Fibroblast of lung (primary cell): ENCODE measurements around the gene SUGCT. TPM values are rescaled to one million over a fixed set of nuclear protein-coding genes. Genes with fewer than 3 reads are reported as not detected.

ENCODE experiments used
- DNase-seq, 2 donors: peaks; one replicate each; pipeline versions ENCODE4 v3.0.0 to v3.0.0-alpha.2; 2010; ENCODE audit warnings: low read depth in 2 of 2
- H2AFZ ChIP-seq: 2 replicates; pipeline ENCODE4 v1.5.1; 2012; ENCODE audit warnings: low read length, control low read depth, inconsistent platforms
- H3K27ac ChIP-seq: 2 replicates; pipeline ENCODE4 v1.5.1; 2011; ENCODE audit warnings: low read length, control low read depth; ENCODE audit not compliant: insufficient read depth
- H3K27me3 ChIP-seq: 2 replicates; pipeline ENCODE4 v1.5.1; 2011; ENCODE audit warnings: mild to moderate bottlenecking, low read length; ENCODE audit not compliant: control insufficient read depth, insufficient read depth
- H3K36me3 ChIP-seq: 2 replicates; pipeline ENCODE4 v1.5.1; 2011; ENCODE audit warnings: low read length; ENCODE audit not compliant: control insufficient read depth, insufficient read depth
- H3K4me1 ChIP-seq: 2 replicates; pipeline ENCODE4 v1.5.1; 2011; ENCODE audit warnings: low read length; ENCODE audit not compliant: control insufficient read depth, insufficient read depth; ENCODE audit errors: extremely low read depth
- H3K4me2 ChIP-seq: 2 replicates; pipeline ENCODE4 v1.5.1; 2011; ENCODE audit warnings: low read length, control low read depth; ENCODE audit not compliant: insufficient read depth; ENCODE audit errors: extremely low read depth
- H3K4me3 ChIP-seq, 4 experiments: fragments of 200-600 bp in 1 of 4; sonication (generic) in 1 of 4; replicated peaks in 1 of 4; 2 replicates each; pipeline ENCODE4 v1.5.1; 2011 to 2016; ENCODE audit warnings: low read length in 4 of 4, low read depth in 3 of 4, mild to moderate bottlenecking in 3 of 4, control low read depth in 2 of 4, inconsistent platforms in 1 of 4, mixed read lengths in 1 of 4; ENCODE audit not compliant: insufficient read depth in 1 of 4; ENCODE audit errors: control extremely low read depth in 1 of 4
- H3K79me2 ChIP-seq: 2 replicates; pipeline ENCODE4 v1.5.1; 2012; ENCODE audit warnings: mild to moderate bottlenecking, low read length, inconsistent platforms; ENCODE audit not compliant: control insufficient read depth, insufficient read depth
- H3K9ac ChIP-seq: 2 replicates; pipeline ENCODE4 v1.5.1; 2011; ENCODE audit warnings: mild to moderate bottlenecking, low read length, control low read depth; ENCODE audit not compliant: insufficient read depth
- H3K9me3 ChIP-seq: 2 replicates; pipeline ENCODE4 v1.5.1; 2012; ENCODE audit warnings: low read depth, low read length; ENCODE audit not compliant: control insufficient read depth, insufficient read depth
- H4K20me1 ChIP-seq: 2 replicates; pipeline ENCODE4 v1.5.1; 2011; ENCODE audit warnings: low read length; ENCODE audit not compliant: control insufficient read depth, insufficient read depth; ENCODE audit errors: extremely low read depth
- EZH2 ChIP-seq: IDR thresholded peaks from 2 replicates; pipeline ENCODE4 v1.5.1; 2012; ENCODE audit warnings: low read length, control low read depth, mild to moderate bottlenecking; ENCODE audit errors: missing control alignments
- polyA plus RNA-seq, 2 donors: library from polyadenylated mRNA; depleted of rRNA in 1 of 2; stranded (reverse) in 1 of 2; unstranded in 1 of 2; fragments of >200 nt; gene quantifications; 2 replicates each; pipeline ENCODE4 v1.2.1, GENCODE V29; 2011 to 2012; ENCODE audit warnings: missing spikeins in 1 of 2
- total RNA-seq: library from RNA; depleted of rRNA; stranded (reverse); fragments of >200 nt; gene quantifications from 2 replicates; pipeline ENCODE4 v1.2.1, GENCODE V29; 2014
- TF ChIP-seq, protein P1 (sequence below), 2 donors: IDR thresholded peaks in 1 of 2; conservative IDR thresholded peaks in 1 of 2; 1 replicate in 1 of 2; 2 replicates in 1 of 2; pipeline ENCODE4 v1.5.1; 2011 to 2012; ENCODE audit warnings: low read length in 2 of 2, control low read depth in 1 of 2, inconsistent platforms in 1 of 2, low read depth in 1 of 2, mild to moderate bottlenecking in 1 of 2

The SUGCT gene
- total and polyA plus RNA-seq, 2 donors (not counting 1 experiment from before 2014, with no cell fraction given): 8.4 to 16.5 TPM

DNA sequence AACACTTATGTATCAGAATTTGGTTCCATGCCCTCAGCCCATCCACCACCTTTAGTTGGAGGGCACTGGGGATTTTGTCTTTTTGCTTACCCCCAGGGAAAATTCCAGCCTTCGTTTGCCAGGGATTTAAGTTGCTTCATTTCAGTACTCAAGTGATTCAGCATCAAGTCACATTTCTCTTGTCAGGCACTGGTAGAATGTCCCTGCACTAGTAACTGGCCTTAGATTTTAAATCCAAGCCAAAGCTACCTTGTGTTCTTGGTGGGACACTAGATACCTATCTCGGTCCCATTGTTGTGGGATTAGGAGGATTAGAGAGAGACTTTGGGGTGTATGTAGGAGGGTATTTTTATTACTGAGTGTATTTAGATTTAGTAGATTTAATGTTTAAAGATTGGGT is 613.1 kb downstream of the SUGCT start:
- Histone ChIP-seq H3K4me2 (no peak overlapping the region), H3K79me2 (no peaks in the 10 kb centered on the region), H3K36me3 (no peaks in the 10 kb centered on the region), H3K9me3 (no peaks in the 10 kb centered on the region), H2AFZ (no peak overlapping the region), H3K27me3 (no peaks in the 10 kb centered on the region), H3K27ac (no peak overlapping the region), H3K4me3 (no peak overlapping the region), H3K9ac (no peak overlapping the region), H4K20me1 (no peaks in the 10 kb centered on the region), H3K4me1 (no peaks in the 10 kb centered on the region)
- peak in 1 of 2 donors; percentile 19 for DNase-seq
- TF ChIP-seq EZH2: no peak
- TF ChIP-seq, protein P1, sequence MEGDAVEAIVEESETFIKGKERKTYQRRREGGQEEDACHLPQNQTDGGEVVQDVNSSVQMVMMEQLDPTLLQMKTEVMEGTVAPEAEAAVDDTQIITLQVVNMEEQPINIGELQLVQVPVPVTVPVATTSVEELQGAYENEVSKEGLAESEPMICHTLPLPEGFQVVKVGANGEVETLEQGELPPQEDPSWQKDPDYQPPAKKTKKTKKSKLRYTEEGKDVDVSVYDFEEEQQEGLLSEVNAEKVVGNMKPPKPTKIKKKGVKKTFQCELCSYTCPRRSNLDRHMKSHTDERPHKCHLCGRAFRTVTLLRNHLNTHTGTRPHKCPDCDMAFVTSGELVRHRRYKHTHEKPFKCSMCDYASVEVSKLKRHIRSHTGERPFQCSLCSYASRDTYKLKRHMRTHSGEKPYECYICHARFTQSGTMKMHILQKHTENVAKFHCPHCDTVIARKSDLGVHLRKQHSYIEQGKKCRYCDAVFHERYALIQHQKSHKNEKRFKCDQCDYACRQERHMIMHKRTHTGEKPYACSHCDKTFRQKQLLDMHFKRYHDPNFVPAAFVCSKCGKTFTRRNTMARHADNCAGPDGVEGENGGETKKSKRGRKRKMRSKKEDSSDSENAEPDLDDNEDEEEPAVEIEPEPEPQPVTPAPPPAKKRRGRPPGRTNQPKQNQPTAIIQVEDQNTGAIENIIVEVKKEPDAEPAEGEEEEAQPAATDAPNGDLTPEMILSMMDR (conservative IDR thresholded peaks at IDR 0.05 in 1 of 2, IDR thresholded peaks at IDR 0.05 in 1 of 2; ENCODE audit: low read depth in 1 of 2, low read length in 2 of 2): no peak

DNA sequence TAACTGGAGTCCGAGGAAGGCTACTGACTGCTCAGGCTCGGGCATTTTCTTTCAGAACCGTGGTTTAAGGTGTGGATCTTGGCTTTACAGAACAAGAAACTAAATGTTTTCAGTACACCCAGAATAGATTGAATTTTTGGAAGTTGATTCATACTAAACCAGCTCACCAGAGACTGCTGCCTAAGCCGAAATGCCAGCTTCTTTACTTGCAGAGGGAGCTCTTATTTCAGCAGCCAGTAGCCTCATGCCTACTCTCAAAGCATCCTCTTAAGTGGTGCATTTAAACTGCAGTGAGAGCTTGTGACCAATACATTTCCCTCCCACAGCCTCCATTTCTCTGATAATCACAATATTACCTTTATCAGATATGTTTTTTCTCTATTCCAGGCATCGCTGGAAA is 615.1 kb downstream of the SUGCT start:
- no peaks in the 10 kb centered on the region for H3K36me3 ChIP-seq
- no peak overlapping the region for H3K27ac ChIP-seq
- no peaks in the 10 kb centered on the region for H3K9me3 ChIP-seq
- H3K79me2 ChIP-seq: no peaks in the 10 kb centered on the region
- H3K9ac ChIP-seq: no peak overlapping the region
- peak; percentile 12 to 77 for DNase-seq
- H2AFZ ChIP-seq: no peak overlapping the region
- no peak for TF ChIP-seq EZH2
- TF ChIP-seq, protein P1 (conservative IDR thresholded peaks at IDR 0.05 in 1 of 2, IDR thresholded peaks at IDR 0.05 in 1 of 2; ENCODE audit: low read depth in 1 of 2, low read length in 2 of 2): no peak
- no peaks in the 10 kb centered on the region for H3K4me1 ChIP-seq
- H4K20me1 ChIP-seq: no peaks in the 10 kb centered on the region
- no peaks in the 10 kb centered on the region for H3K27me3 ChIP-seq
- no peak overlapping the region for H3K4me3 ChIP-seq
- no peak overlapping the region for H3K4me2 ChIP-seq

DNA sequence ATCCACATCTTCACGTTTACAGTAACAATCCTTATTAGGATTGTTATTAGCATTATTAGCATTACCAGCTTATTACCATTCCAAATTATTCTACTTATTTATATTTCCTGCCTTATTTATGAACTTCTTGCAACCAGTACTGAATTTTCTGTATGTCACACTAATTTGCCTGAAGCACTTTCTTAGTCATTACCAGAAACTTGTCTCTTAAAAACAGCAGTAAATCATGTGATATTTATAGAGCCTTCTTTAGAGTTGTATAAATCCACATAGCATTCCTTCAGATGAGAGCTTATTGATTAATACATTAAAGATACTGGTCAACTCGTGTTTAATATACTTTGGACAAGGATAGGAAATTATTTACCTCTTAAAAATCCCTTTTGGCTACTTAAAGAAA is 618.6 kb downstream of the SUGCT start:
- Histone ChIP-seq H4K20me1 (no peaks in the 10 kb centered on the region), H3K9ac (no peak overlapping the region), H3K27ac (no peak overlapping the region), H3K9me3 (no peaks in the 10 kb centered on the region), H3K79me2 (no peaks in the 10 kb centered on the region), H3K27me3 (no peaks in the 10 kb centered on the region), H3K4me3 (no peak overlapping the region), H3K36me3 (no peaks in the 10 kb centered on the region), H2AFZ (no peak overlapping the region), H3K4me2 (no peak overlapping the region), H3K4me1 (no peaks in the 10 kb centered on the region)
- DNase-seq: no peak
- no peak for TF ChIP-seq EZH2
